ENCODE results near the gene SLC1A1. TPM values are rescaled to one million over a fixed set of nuclear protein-coding genes. Genes with fewer than 3 reads are reported as not detected.

Gene SLC1A1
- total RNA-seq: under 1 TPM in 1 of 2 experiments, not detected in 1; 0.13 TPM

DNA sequence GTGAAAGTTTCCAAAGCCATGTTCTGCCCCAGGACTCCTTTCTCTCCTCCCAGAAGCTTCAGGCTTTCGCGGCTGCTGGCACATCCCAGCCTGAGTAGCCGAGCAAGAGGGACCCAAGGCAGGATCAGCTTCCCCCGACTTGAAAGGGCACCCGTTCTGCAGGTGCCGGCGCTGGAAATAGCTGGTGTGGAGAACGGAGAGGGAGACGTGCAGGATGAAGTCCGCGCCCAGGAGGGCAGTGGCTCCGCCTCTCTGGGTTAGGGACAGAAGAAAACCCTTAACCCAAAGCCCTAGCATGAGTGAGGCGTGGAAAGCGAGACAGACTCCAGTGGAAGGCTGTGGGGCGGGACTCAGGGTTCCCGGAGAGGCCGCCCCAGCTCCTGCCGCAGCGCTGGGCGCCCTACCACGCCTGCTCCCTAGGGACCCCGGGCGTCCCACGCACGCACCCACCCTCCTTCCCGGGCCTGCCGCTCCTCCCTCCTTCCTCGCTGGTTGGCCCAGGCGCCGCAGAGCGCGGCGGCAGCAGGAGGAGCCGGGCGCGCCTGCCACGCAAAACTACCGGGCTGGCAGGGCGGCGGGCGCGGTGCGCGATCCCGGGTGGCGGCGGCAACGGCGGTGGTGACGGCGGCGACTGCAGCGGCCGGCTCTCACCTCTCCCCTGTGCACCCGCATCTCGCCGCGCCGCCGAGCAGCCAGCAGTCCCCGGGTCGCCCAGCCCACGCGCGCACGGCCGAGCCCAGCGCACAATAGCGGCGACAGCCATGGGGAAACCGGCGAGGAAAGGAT, at the start of gene SLC1A1:
Gene SLC1A1, plus strand, starts transcription at position 550 of the 786 bp plus-strand sequence. Its CDS starts 212 bp downstream, at position 762.
- DNase-seq (peak; percentile 30), ATAC-seq (peak; percentile 72)
- ChIA-PET POLR2A (no interaction called here), CTCF (no interaction called here)
- H3K4me1 Mint-ChIP-seq (ENCODE audit: low read depth): peaks cover 20% of the 10 kb centered on the region
- peaks cover 53% of the 10 kb centered on the region for H3K27me3 Mint-ChIP-seq (ENCODE audit: low read depth)
- H3K9me3 Mint-ChIP-seq (ENCODE audit: insufficient read depth): no peaks in the 10 kb centered on the region
- H3K4me3 Mint-ChIP-seq: peak within 1 kb of the TSS; percentile 67
- no peak within 1 kb of the TSS for H3K27ac Mint-ChIP-seq
- H3K36me3 Mint-ChIP-seq (ENCODE audit: low read depth): no peaks in the 10 kb centered on the region

DNA sequence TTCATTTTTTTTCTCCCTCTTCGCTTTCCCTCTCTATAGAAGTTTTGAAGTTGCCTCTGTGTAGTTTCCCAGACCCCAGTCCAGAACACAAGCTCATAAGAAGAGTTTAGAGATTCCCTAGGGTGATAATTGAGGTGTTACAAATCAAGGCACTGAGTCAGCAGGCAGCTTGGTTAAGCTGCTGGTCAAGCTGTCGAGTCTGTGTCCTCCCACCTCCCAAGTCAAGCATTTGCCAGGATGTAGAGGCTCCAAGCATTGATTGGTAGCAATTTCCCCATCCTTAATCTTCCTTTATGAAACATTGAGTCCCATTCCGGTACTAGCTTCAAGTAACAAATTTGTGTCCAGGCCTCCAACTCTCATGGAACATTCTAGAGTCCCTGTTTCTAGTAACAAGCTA, 47.5 kb upstream of the SLC1A1 start:
- no peaks in the 10 kb centered on the region for H3K4me1 Mint-ChIP-seq (ENCODE audit: low read depth)
- ATAC-seq: no peak
- no peak overlapping the region for H3K27ac Mint-ChIP-seq
- H3K9me3 Mint-ChIP-seq (ENCODE audit: insufficient read depth): no peaks in the 10 kb centered on the region
- H3K27me3 Mint-ChIP-seq (ENCODE audit: low read depth): no peaks in the 10 kb centered on the region
- POLR2A ChIA-PET: no interaction called here
- H3K36me3 Mint-ChIP-seq (ENCODE audit: low read depth): no peaks in the 10 kb centered on the region
- H3K4me3 Mint-ChIP-seq: no peak overlapping the region
- no peak for DNase-seq
- CTCF ChIA-PET: no interaction called here

DNA sequence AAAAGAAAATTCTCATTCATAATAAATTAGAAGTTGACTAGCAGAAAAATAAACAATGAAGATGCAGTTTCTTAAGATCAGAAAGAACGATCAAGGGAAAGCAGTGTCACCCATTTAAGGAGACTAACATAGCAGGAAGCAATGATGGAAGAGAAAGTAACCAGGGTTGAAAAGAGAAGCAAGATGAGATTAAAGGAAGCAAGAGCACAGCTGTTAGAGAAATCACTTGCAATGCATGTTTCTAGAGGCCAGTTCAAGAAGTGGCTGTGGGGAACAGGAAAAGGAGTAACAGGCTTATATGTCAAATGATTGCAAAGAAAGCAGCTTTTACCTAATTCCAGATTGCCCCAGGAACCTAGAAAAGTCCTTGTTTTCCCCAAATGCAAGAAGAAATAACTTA, 46.8 kb upstream of the SLC1A1 start:
- no peak overlapping the region for H3K4me3 Mint-ChIP-seq
- no peak for DNase-seq
- no peaks in the 10 kb centered on the region for H3K4me1 Mint-ChIP-seq (ENCODE audit: low read depth)
- H3K27ac Mint-ChIP-seq: no peak overlapping the region
- ATAC-seq: no peak
- H3K36me3 Mint-ChIP-seq (ENCODE audit: low read depth): no peaks in the 10 kb centered on the region
- no peaks in the 10 kb centered on the region for H3K27me3 Mint-ChIP-seq (ENCODE audit: low read depth)
- ChIA-PET POLR2A (no interaction called here), CTCF (no interaction called here)
- no peaks in the 10 kb centered on the region for H3K9me3 Mint-ChIP-seq (ENCODE audit: insufficient read depth)

DNA sequence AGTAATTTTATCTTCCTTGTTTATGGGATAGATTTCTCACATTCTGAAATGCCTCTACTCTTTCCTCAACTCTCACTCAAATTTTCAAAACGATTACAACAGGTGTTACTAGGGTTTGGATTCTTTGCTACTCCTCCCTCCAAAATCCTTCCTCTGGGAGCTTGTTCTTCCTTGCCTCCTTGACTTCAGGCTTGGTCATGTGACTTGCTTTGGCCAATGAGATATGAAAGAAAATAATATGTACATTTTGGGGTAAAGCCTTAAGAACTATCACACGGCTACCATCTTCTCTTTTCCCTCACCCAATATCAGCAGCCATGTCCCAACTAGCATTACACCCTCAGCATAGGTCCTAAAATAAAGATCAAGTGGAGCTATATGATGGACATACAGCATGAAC, 28.8 kb upstream of the SLC1A1 start:
- no peak for DNase-seq
- Mint-ChIP-seq H3K4me1 (ENCODE audit: low read depth) (no peaks in the 10 kb centered on the region), H3K27ac (no peak overlapping the region), H3K9me3 (ENCODE audit: insufficient read depth) (no peaks in the 10 kb centered on the region), H3K27me3 (ENCODE audit: low read depth) (peaks cover 11% of the 10 kb centered on the region), H3K36me3 (ENCODE audit: low read depth) (no peaks in the 10 kb centered on the region), H3K4me3 (no peak overlapping the region)
- ChIA-PET CTCF (no interaction called here), POLR2A (no interaction called here)
- ATAC-seq: no peak

DNA sequence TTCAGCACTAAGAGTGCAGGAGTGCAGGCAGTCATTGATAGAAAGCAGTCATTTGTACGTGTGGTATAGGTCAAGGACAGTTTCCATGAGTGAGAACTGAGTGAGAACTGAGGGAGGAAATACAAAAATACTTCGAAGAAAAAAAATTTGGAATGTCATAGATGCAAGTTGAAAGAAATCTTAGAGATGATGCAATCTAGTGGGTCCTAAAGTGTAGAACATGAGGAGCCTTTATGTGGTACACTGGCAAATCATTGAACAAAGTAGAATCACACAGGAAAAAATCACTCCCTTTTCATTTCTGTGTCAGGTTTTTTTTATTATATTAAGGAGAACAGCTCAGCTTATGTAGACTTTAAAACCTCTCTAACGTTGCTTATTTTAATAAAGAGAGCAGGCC, 26.4 kb upstream of the SLC1A1 start:
- DNase-seq: no peak
- ChIA-PET CTCF (no interaction called here), POLR2A (no interaction called here)
- H3K36me3 Mint-ChIP-seq (ENCODE audit: low read depth): no peaks in the 10 kb centered on the region
- H3K4me1 Mint-ChIP-seq (ENCODE audit: low read depth): no peaks in the 10 kb centered on the region
- H3K4me3 Mint-ChIP-seq: no peak overlapping the region
- peaks cover 11% of the 10 kb centered on the region for H3K27me3 Mint-ChIP-seq (ENCODE audit: low read depth)
- no peaks in the 10 kb centered on the region for H3K9me3 Mint-ChIP-seq (ENCODE audit: insufficient read depth)
- H3K27ac Mint-ChIP-seq: no peak overlapping the region
- no peak for ATAC-seq

DNA sequence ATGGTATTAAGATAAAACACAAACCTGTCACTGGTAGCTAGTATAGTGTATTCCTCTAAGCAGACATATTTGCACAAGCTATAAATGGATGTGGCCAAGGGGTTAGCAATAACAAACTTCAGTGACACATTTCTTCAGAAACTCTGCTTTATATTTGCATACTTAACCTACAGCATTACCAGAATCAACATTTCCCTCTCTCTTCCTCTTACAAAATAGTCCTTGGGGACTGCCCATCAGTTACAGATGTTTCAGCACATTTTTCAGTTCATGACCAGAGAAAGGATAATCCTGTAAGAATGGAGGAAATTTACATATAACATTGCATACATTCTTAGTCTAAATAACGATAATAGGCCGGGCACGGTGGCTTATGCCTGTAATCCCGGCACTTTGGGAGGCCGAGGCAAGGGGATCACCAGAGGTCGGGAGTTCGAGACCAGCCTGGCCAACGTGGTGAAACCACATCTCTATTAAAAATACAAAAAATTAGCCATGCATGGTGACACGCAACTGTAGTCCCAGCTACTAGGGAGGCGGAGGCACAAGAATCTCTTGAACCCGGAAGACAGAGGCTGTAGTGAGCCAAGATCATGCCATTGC, 25.3 kb upstream of the SLC1A1 start:
- no peaks in the 10 kb centered on the region for H3K36me3 Mint-ChIP-seq (ENCODE audit: low read depth)
- no peak overlapping the region for H3K27ac Mint-ChIP-seq
- H3K4me1 Mint-ChIP-seq (ENCODE audit: low read depth): no peaks in the 10 kb centered on the region
- CTCF ChIA-PET: no interaction called here
- H3K9me3 Mint-ChIP-seq (ENCODE audit: insufficient read depth): no peaks in the 10 kb centered on the region
- peaks cover 11% of the 10 kb centered on the region for H3K27me3 Mint-ChIP-seq (ENCODE audit: low read depth)
- ATAC-seq (no peak), DNase-seq (no peak)
- H3K4me3 Mint-ChIP-seq: no peak overlapping the region
- POLR2A ChIA-PET: no interaction called here

DNA sequence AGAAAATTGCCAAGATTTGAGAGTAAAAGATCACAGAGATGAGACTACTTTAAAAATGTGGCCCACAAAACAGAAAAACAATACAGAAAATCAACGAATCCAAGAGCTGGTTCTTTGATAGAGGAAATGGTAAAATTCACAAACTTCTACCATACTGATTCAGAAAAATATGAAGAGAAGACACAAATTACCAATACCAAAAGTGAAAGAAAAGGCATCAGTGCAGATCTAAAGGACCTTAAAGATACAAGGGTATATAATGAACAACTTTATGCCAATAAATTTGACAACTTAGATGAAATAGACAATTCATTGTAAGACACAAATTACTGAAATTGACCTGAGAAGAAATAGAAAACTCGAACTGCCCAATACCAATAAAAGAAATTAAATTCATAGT, 24.4 kb upstream of the SLC1A1 start:
- CTCF ChIA-PET: no interaction called here
- Mint-ChIP-seq H3K27me3 (ENCODE audit: low read depth) (peaks cover 7% of the 10 kb centered on the region), H3K27ac (no peak overlapping the region), H3K4me3 (no peak overlapping the region), H3K4me1 (ENCODE audit: low read depth) (no peaks in the 10 kb centered on the region), H3K9me3 (ENCODE audit: insufficient read depth) (no peaks in the 10 kb centered on the region), H3K36me3 (ENCODE audit: low read depth) (no peaks in the 10 kb centered on the region)
- POLR2A ChIA-PET: no interaction called here
- ATAC-seq (no peak), DNase-seq (no peak)

DNA sequence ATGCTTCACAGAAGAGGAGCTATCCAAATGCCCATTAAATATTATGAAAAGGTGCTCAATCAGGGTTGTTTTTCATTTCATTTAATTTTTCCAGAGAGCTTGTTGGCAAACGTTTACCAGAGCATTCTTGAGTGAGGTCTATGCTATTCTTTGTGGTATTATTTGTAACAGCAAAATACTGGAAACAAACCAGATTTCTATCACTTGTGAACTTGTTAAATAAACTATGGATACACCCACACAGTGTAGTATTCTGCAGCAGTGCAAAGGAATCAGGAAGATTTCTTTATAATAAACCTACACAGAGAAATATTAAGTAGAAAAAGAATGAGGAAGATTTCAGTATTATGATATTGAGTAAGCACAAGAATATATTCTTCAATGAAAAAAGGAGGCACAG, 15.0 kb upstream of the SLC1A1 start:
- ATAC-seq: no peak
- no peaks in the 10 kb centered on the region for H3K9me3 Mint-ChIP-seq (ENCODE audit: insufficient read depth)
- no peaks in the 10 kb centered on the region for H3K36me3 Mint-ChIP-seq (ENCODE audit: low read depth)
- peaks cover 4% of the 10 kb centered on the region for H3K27me3 Mint-ChIP-seq (ENCODE audit: low read depth)
- H3K4me1 Mint-ChIP-seq (ENCODE audit: low read depth): no peaks in the 10 kb centered on the region
- ChIA-PET CTCF (no interaction called here), POLR2A (no interaction called here)
- H3K27ac Mint-ChIP-seq: no peak overlapping the region
- H3K4me3 Mint-ChIP-seq: no peak overlapping the region
- DNase-seq: no peak

DNA sequence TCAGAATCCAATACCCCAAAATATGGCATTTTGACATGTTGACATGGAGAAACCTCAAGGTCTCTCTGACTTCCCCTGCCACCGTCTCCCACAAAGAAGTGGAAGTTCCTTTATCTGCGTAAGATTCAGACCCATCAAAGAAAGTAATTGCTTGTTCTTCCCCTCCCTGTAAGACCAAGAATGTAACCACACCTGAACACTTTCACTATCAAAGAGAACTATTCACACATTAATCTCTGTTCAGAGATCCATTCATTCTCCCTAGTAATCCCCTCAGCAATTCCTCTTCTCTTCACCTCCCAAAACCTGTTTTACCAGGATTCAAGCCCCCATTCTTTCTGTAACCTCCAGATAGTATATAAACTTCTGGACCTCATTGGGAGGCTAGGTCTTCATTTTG, 4.1 kb upstream of the SLC1A1 start:
- Mint-ChIP-seq H3K4me1 (ENCODE audit: low read depth) (peaks cover 16% of the 10 kb centered on the region), H3K4me3 (no peak overlapping the region), H3K9me3 (ENCODE audit: insufficient read depth) (no peaks in the 10 kb centered on the region), H3K27ac (no peak overlapping the region), H3K36me3 (ENCODE audit: low read depth) (no peaks in the 10 kb centered on the region), H3K27me3 (ENCODE audit: low read depth) (peaks cover 26% of the 10 kb centered on the region)
- CTCF ChIA-PET: no interaction called here
- DNase-seq (no peak), ATAC-seq (no peak)
- POLR2A ChIA-PET: no interaction called here

DNA sequence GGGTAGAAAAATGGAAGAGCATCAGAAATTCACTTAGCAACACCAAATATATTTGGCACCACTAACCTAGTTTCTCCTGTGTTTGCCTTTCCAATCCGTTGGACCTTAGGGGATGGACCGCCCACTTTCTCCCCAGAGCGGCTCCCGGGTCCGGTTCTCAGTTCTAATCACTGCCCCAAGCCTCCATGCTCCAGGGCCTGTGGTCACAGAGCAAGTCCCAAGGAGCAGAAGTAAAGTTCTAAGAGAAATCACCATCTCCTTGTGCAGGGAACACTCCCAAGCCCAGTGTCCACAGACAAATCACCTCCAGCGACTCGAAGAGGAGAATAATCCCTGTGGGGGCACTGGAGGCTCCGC, 728 bp upstream of the SLC1A1 start:
- Mint-ChIP-seq H3K9me3 (ENCODE audit: insufficient read depth) (no peaks in the 10 kb centered on the region), H3K27me3 (ENCODE audit: low read depth) (peaks cover 51% of the 10 kb centered on the region), H3K36me3 (ENCODE audit: low read depth) (no peaks in the 10 kb centered on the region), H3K27ac (no peak overlapping the region), H3K4me3 (peak overlapping the region; percentile 61), H3K4me1 (ENCODE audit: low read depth) (peaks cover 20% of the 10 kb centered on the region)
- CTCF ChIA-PET: no interaction called here
- POLR2A ChIA-PET: no interaction called here
- DNase-seq (no peak), ATAC-seq (no peak)

DNA sequence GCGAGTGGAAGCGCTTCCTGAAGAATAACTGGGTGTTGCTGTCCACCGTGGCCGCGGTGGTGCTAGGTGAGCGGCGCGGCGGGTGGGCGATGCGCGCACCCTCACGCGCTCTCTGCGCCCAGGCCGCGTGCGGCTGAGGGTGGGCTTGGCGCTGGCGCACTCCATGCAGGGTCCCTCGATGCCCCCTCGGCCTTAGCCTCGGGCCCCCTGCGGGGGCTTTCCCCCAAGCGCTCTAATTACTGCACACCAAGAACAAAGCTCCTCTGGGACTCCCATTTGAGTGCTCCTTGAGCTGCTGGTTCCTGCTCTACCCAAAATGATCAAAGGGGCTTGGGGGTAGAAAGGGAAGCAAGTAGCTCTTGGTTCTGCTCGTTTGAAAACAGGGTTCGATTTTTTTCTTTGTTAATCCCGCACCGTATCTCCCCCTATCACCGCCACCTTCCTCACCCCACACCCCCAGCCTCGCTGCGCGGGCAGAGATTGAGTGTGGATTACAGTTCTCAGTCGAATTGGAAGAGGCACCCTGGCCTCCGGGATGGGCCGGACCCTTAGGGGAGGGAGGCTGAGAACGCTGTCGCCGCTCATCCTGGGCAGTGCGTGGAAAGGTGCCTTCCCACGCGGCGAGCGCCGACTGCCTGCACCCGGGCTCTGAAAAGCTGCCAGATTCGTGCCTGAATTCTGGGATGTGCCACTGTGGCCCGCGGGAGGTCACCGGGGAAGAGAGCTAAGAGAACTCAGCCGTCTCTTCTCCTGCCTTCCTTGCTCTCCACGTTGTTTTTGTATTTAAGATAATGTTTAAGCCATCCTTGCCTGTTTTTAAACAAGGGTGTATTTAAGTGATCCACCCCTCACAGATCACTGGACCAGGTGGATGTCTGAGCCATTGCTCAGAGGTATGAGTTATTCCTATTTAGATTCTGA, 697 bp downstream of the SLC1A1 start:
- H3K9me3 Mint-ChIP-seq (ENCODE audit: insufficient read depth): no peaks in the 10 kb centered on the region
- H3K36me3 Mint-ChIP-seq (ENCODE audit: low read depth): no peaks in the 10 kb centered on the region
- peaks cover 20% of the 10 kb centered on the region for H3K4me1 Mint-ChIP-seq (ENCODE audit: low read depth)
- H3K27ac Mint-ChIP-seq: no peak overlapping the region
- DNase-seq (no peak), ATAC-seq (peak; percentile 21)
- H3K27me3 Mint-ChIP-seq (ENCODE audit: low read depth): peaks cover 60% of the 10 kb centered on the region
- ChIA-PET POLR2A (no interaction called here), CTCF (no interaction called here)
- H3K4me3 Mint-ChIP-seq: peak overlapping the region; percentile 67

DNA sequence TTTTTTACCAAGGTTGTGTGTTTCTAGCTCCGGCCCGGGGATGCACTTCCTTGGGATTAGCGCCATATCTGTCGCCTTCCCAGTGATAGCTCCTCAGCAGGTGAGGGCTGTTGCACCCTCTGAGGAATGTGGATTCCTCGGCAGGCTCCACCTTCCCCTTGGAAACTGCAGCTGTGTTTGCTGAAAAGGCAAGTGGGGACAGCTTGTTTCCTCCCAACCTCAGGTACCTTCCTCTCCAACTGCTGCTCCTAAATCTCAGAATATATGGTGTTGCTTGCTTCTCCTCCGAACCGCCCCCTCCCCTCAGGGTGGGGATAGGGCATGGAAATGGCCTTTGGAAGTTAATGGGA, 1.3 kb downstream of the SLC1A1 start:
- Mint-ChIP-seq H3K27ac (no peak overlapping the region), H3K36me3 (ENCODE audit: low read depth) (no peaks in the 10 kb centered on the region), H3K9me3 (ENCODE audit: insufficient read depth) (no peaks in the 10 kb centered on the region), H3K27me3 (ENCODE audit: low read depth) (peaks cover 61% of the 10 kb centered on the region), H3K4me1 (ENCODE audit: low read depth) (peaks cover 15% of the 10 kb centered on the region), H3K4me3 (peak overlapping the region; percentile 67)
- CTCF ChIA-PET: no interaction called here
- DNase-seq (no peak), ATAC-seq (no peak)
- POLR2A ChIA-PET: no interaction called here
